Measurements from ENCODE around the gene KRT75.

KRT75 gene

DNA sequence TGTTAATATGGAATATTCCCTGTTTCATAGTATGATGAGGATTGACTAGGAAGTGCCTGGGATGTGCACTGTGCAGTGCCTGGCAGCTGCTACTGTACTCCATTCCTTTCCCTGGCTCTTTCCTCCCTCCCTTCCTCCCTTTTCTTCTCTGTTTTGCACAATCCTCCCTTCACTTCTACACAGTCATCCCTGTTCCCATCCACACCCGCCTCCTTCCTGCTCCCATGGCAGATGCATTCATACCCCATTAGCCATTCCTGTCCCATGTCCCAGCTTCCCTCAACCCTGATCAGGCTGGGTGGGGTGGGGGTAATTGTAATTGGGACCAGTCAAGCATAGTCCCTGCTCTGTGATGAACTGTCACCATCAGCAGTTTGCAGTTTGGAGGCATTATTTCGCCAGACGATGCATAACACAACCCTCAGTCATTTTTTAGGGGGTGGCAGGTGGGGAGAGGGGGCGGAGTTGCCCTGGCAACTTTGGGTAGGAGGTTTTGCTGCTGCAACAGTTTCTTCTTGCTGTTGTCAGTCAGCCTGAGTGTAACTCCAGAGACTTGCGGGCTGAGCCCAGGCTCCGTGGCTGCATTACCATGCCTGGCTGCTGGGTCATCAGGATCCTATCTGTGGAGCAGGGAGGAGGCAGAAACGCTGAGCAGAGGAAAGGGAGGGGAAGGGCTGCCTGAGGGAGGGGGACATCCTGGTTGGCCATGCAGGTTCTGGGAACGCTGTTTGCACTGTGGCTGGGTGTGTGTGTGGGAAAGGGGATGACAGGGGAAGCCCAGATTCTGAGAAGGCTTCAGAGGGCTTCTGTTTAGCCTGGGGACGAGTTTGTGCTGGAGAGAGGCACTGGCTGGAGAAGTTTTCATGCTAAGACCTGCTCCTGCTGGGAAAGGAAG, 44.6 kb downstream of the KRT75 start:
- no peak for DNase-seq

DNA sequence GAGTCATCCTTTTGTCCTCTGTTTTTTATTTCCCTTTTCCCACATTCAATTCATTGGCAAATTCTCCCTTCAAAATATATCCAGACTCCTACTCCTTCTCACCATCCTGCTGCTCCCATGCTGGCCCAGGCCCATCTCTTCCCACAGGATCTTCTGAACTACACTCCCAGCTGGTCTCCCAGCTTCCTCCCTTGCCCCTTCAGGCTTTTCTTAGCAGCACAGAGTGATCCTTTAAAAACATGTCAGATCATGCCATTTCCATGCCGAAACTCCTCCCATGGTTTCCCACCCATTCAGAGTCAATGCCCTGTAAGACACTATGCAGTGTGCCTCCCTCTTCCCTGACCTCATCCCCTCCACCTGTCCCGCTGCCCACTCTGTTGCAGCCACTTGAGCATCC, 46.3 kb downstream of the KRT75 start:
- no peak for DNase-seq

DNA sequence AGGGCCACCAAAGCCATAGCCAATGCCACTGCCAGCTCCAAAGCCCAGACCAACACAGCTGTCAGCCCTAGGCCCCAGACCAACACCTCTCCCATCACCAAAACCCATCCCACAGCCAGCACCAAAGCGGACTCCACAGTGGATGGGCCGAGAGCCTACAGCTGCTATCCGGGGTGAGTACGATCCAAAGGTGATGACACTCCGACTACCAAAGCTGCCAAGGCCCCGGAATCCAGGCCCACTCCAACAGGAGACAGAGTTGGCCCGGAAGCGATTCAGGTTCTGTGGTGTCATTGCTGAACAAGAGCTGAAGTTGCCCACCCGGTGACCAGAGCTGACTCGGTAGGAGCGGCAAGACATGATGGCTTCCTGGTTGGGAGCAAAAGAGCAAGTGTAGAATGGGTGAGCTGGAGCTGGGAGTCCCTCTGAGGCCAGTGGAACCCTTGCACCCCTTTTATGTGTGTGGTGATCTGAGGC, 48.9 kb downstream of the KRT75 start, which contains the start of gene KRT84:
Gene KRT84, minus strand, starts transcription at position 427 of the 477 bp plus-strand sequence. Its CDS starts 67 bp downstream, at position 360.
- DNase-seq = no peak

DNA sequence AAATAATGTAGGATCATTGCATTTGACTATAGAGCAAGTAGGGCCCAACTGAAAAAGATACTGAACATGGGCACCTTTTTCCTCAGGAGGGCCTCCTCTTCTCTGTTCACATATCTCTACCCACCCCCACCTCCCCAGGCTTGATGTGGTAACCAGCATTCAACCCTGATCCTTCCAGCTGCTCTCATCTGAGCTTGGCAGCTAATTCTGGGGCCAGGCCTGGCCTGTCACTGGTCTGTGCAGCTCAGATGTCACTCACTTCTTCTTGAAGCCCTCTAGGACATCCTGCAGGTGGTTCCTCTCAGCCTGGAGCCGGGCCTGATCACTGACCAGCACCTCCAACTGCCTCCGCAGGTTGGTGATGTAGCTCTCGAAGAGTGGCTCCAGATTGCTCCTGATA, 50.8 kb downstream of the KRT75 start:
- DNase-seq = no peak

DNA sequence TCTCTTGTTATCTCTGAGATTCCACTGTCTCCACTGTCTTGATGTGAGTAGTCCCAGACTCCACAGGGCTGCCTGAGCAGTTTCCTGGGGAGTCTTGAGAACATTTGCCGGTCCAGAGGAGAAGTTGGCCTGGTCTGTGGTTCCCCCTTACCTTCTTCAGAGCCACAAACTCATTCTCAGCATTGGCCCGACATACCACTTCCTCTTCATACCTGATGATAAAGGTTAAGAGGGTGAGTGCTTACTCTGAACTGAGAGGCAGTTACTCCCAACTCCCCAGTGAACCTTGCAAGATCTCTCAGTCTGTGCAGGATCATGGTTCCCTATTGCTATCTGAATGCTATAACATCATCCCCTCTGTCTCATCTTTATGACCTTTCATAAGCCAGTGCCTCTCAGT, 51.3 kb downstream of the KRT75 start:
- no peak for DNase-seq

DNA sequence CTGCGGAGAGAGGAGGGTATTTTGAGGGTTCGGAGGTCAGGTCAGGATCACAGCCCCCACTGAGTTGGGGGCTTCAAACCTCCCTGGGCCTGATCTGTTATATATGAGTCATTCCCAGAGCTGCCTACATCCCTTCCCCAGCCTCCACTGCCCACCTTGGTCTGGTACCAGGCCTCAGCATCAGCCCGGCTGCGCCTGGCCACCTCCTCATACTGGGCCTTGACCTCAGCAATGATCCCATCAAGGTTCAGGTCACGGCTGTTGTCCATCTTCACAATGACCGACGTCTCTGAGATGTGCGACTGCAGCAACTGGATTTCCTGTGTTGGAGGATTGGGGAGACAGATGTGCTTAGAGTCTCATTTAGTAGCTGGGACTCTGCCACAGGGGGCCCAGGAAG, 53.0 kb downstream of the KRT75 start:
- no peak for DNase-seq

DNA sequence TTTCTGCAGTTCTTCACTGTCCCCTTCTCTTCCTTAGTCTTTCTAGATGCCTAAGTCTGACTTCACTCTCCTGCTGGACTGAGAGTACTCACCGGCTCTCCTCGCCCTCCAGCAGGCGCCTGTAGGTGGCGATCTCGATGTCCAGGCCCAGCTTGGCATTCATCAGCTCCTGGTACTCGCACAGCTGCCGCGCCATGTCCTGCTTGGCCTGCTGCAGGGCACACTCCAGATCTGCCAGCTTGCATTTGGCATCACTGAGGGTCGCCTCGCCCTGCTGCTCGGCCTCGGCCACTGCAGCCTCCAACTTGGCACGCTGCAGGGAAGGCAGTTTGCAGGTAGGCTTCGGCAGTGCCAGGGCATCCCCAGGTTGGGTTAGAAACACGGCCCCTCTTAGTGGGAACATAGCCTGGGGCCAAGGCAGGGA, 53.9 kb downstream of the KRT75 start:
- no peak for DNase-seq

DNA sequence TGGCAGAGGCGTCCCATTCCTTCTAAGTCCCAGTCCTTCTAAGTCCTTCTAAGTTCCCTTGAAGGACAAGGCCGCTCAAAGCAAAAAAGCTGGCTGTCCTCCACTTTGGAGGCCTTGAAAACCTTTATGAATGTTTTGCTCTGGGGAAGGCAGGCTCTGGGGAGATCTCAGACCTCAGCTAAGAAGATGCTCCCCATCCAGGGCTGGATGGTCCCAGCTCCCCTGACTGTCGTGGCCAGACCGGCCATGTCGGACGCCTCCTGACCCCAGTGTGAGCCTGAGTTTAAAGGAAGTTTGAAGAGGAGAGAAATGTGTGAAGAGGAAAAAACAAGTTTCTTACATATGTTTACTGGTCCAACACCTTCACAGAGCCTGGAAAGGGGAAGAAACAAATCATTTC, 54.6 kb downstream of the KRT75 start:
- no peak for DNase-seq

DNA sequence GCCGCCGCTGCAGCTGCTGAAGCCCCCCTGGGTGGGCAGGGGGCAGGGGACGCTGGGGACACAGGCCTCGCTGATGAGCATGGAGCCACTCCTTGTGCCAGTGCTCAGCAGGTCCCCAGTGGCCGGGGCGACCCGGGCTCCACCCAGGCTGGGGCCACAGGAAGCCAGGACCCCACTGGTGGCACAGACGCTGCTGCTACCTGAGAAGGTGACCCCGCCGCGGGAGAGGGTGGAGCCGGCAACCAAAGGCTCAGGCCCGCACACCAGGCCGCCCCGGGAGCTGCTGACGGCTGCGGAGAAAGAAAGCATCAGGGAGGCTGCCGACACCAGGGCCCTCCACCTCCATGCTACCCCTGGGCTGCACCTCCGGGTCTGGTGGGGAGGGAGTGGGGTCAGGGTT, 56.1 kb downstream of the KRT75 start:
- no peak for DNase-seq

DNA sequence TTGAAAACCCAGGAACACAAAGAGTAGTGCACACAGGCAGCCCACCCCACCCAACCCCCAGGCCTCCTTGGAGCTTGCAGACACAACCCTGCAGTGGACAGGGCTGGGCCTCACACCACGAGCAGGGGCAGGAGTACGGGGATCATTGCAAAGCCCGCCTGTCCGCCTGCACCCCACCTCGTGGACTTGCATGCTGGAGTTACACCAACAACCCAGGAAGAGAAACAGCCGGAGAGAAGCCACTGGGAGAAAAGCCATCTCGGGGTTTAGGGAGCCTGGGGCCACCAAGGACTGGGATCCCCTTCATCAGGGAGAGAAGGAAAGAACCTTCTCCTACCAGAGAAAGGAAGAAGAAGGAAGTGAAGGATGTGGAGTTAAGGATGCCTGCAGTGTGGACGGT, 56.9 kb downstream of the KRT75 start:
- no peak for DNase-seq

Measured in NCI-H524 treated with DMSO at 0.1 percent for 48 hours (cell line).